IMR-90 (cell line): ENCODE data around the gene METTL25. TPM values are rescaled to one million over a fixed set of nuclear protein-coding genes. Genes with fewer than 3 reads are reported as not detected.

Source experiments
- ATAC-seq: fragments of 200-7000 bp; cut with Tn5 transposase; 2 replicates; pipeline ENCODE4 v1.9.1; 2020; ENCODE audit warnings: low read depth, mild to moderate bottlenecking, moderate library complexity
- BruUV-seq: library from RNA; stranded (reverse); fragments of 400-500 nt; replicated peaks from 2 replicates; lab custom pipeline; 2021; lab: Mats Ljungman, UMichigan
- CTCF ChIA-PET: fragments of 300-600 bp; formaldehyde crosslinking; extraction: SDS; loops from one replicate; lab custom pipeline; 2021; ENCODE audit warnings: antibody characterized with exemption; lab: Yijun Ruan, JAX
- POLR2A ChIA-PET: fragments of 300-600 bp; sonication (Branson Sonifier 250); formaldehyde crosslinking; loops from one replicate; lab custom pipeline; 2022; ENCODE audit warnings: antibody characterized with exemption; ENCODE audit not compliant: unreplicated experiment; lab: Charles Lee
- DNase-seq: peaks from one replicate; pipeline ENCODE4 v3.0.0; 2013
- H2AFZ ChIP-seq: replicated peaks from 2 replicates; pipeline ENCODE3; 2013; ENCODE audit warnings: low read length, mild to moderate bottlenecking; ENCODE audit not compliant: poor library complexity
- H2AK5ac ChIP-seq: 2 replicates; pipeline ENCODE4 v1.6.1; 2013; ENCODE audit warnings: low read depth, low read length, inconsistent platforms
- H2AK9ac ChIP-seq: replicated peaks from 2 replicates; pipeline ENCODE3; 2013; ENCODE audit warnings: mild to moderate bottlenecking, low read depth, low read length, moderate library complexity; ENCODE audit not compliant: poor library complexity
- H2BK120ac ChIP-seq: 2 replicates; pipeline ENCODE4 v1.6.1; 2013; ENCODE audit warnings: low read depth, low read length, inconsistent platforms
- H2BK15ac ChIP-seq: 3 replicates; pipeline ENCODE4 v1.6.1; 2013; ENCODE audit warnings: low read depth, low read length, inconsistent platforms
- H2BK20ac ChIP-seq: 2 replicates; pipeline ENCODE4 v1.6.1; 2013; ENCODE audit warnings: low read depth, mild to moderate bottlenecking, inconsistent platforms, low read length, moderate library complexity
- H2BK5ac ChIP-seq: 2 replicates; pipeline ENCODE4 v1.6.1; 2013; ENCODE audit warnings: mild to moderate bottlenecking, low read depth, low read length, inconsistent platforms; ENCODE audit not compliant: poor library complexity, severe bottlenecking
- H3K14ac ChIP-seq: replicated peaks from 2 replicates; pipeline ENCODE4 v1.6.1; 2013; ENCODE audit warnings: low read depth, low read length, inconsistent platforms
- H3K18ac ChIP-seq: 2 replicates; pipeline ENCODE4 v1.6.1; 2013; ENCODE audit warnings: low read depth, low read length, control low read depth
- H3K23ac ChIP-seq: 2 replicates; pipeline ENCODE4 v1.6.1; 2013; ENCODE audit warnings: low read depth, low read length, inconsistent platforms
- H3K27ac ChIP-seq: 2 replicates; pipeline ENCODE4 v1.5.1; 2013; ENCODE audit warnings: mild to moderate bottlenecking, control low read depth, low read length; ENCODE audit not compliant: insufficient read depth
- H3K27me3 ChIP-seq: 2 replicates; pipeline ENCODE4 v1.6.1; 2013; ENCODE audit warnings: low read length; ENCODE audit not compliant: control insufficient read depth, insufficient read depth
- H3K36me3 ChIP-seq: 2 replicates; pipeline ENCODE4 v1.6.1; 2013; ENCODE audit warnings: low read length, mixed read lengths; ENCODE audit not compliant: control insufficient read depth, insufficient read depth
- H3K4ac ChIP-seq: 2 replicates; pipeline ENCODE4 v1.6.1; 2013; ENCODE audit warnings: low read depth, low read length, inconsistent platforms
- H3K4me1 ChIP-seq: 2 replicates; pipeline ENCODE4 v1.6.1; 2013; ENCODE audit warnings: low read length, mixed read lengths; ENCODE audit not compliant: control insufficient read depth, insufficient read depth
- H3K4me2 ChIP-seq: 2 replicates; pipeline ENCODE4 v1.6.1; 2013; ENCODE audit warnings: low read depth, mild to moderate bottlenecking, control low read depth, low read length, moderate library complexity
- H3K4me3 ChIP-seq: 2 replicates; pipeline ENCODE4 v1.5.1; 2013; ENCODE audit warnings: low read depth, mild to moderate bottlenecking, control low read depth, low read length, moderate library complexity; ENCODE audit not compliant: insufficient read depth
- H3K56ac ChIP-seq: 2 replicates; pipeline ENCODE4 v1.6.1; 2013; ENCODE audit warnings: low read length, inconsistent platforms; ENCODE audit not compliant: insufficient read depth; ENCODE audit errors: extremely low read depth
- H3K79me1 ChIP-seq, 2 experiments: 2 replicates each; pipeline ENCODE4 v1.6.1; 2013; ENCODE audit warnings: low read length in 2 of 2, inconsistent platforms in 1 of 2, low read depth in 1 of 2
- H3K9ac ChIP-seq: 2 replicates; pipeline ENCODE4 v1.6.1; 2013; ENCODE audit warnings: low read depth, low read length, control low read depth
- H3K9me1 ChIP-seq: 2 replicates; pipeline ENCODE4 v1.6.1; 2013; ENCODE audit warnings: low read length, inconsistent platforms; ENCODE audit not compliant: insufficient read depth
- H3K9me3 ChIP-seq: 2 replicates; pipeline ENCODE4 v1.6.1; 2013; ENCODE audit warnings: low read length; ENCODE audit not compliant: control insufficient read depth, insufficient read depth
- H4K20me1 ChIP-seq: 2 replicates; pipeline ENCODE4 v1.6.1; 2013; ENCODE audit warnings: low read length, inconsistent platforms; ENCODE audit not compliant: insufficient read depth
- H4K5ac ChIP-seq: 2 replicates; pipeline ENCODE4 v1.6.1; 2013; ENCODE audit warnings: mild to moderate bottlenecking, low read depth, low read length, control low read depth
- H4K8ac ChIP-seq, 2 experiments: 2 replicates each; pipeline ENCODE4 v1.6.1; 2013; ENCODE audit warnings: low read depth in 2 of 2, low read length in 2 of 2, control low read depth in 1 of 2, inconsistent platforms in 1 of 2
- H4K91ac ChIP-seq: 2 replicates; pipeline ENCODE4 v1.6.1; 2013; ENCODE audit warnings: low read depth, low read length, inconsistent platforms; ENCODE audit not compliant: insufficient read depth
- BHLHE40 ChIP-seq: fragments of 150-350 bp; IDR thresholded peaks from 2 replicates; pipeline ENCODE4 v1.6.1; 2016; ENCODE audit warnings: mild to moderate bottlenecking, low read depth, low read length
- CEBPB ChIP-seq: IDR thresholded peaks from 2 replicates; pipeline ENCODE4 v1.6.1; 2012; ENCODE audit warnings: low read depth, low read length, improper control_type of control experiment
- CHD1 ChIP-seq: IDR thresholded peaks from 2 replicates; pipeline ENCODE4 v1.6.1; 2012; ENCODE audit warnings: low read depth, low read length, improper control_type of control experiment
- MAFK ChIP-seq: IDR thresholded peaks from 2 replicates; pipeline ENCODE4 v1.6.1; 2012; ENCODE audit warnings: low read depth, low read length, improper control_type of control experiment
- MXI1 ChIP-seq: IDR thresholded peaks from 2 replicates; pipeline ENCODE4 v1.6.1; 2012; ENCODE audit warnings: low read depth, mild to moderate bottlenecking, low read length, moderate library complexity, borderline replicate concordance
- NFE2L2 ChIP-seq: fragments of 150-350 bp; IDR thresholded peaks from 2 replicates; pipeline ENCODE4 v1.6.1; 2016; ENCODE audit warnings: low read depth, mild to moderate bottlenecking, low read length
- POLR2A ChIP-seq: IDR thresholded peaks from 2 replicates; pipeline ENCODE4 v1.6.1; 2012; ENCODE audit warnings: mild to moderate bottlenecking, low read depth, low read length
- RAD21 ChIP-seq: IDR thresholded peaks from 2 replicates; pipeline ENCODE4 v1.6.1; 2012; ENCODE audit warnings: low read length, improper control_type of control experiment
- RCOR1 ChIP-seq: IDR thresholded peaks from 2 replicates; pipeline ENCODE4 v1.6.1; 2012; ENCODE audit warnings: mild to moderate bottlenecking, low read length, improper control_type of control experiment; ENCODE audit not compliant: insufficient replicate concordance
- RFX5 ChIP-seq: IDR thresholded peaks from 2 replicates; pipeline ENCODE4 v1.8.0; 2012; ENCODE audit warnings: low read depth, mild to moderate bottlenecking, low read length, moderate library complexity
- USF2 ChIP-seq: fragments of 150-350 bp; IDR thresholded peaks from 2 replicates; pipeline ENCODE4 v1.6.1; 2017; ENCODE audit warnings: mild to moderate bottlenecking, antibody characterized with exemption, low read length, low read depth
- WGBS, 2 experiments: methylation state at CpG; one replicate each; pipeline versions ENCODE4 v1.1.5 to v1.1.7; 2013; ENCODE audit warnings: missing lambda C conversion rate in 2 of 2; ENCODE audit not compliant: insufficient read length in 1 of 2; ENCODE audit errors: extremely low coverage in 2 of 2; 5-methylcytosine and 5-hydroxymethylcytosine counted together
- dilution Hi-C: fragments of 300-500 bp; cut with HindIII; formaldehyde crosslinking; loops from one replicate; pipeline ENCODE4 v1.14.3; 2018; ENCODE audit warnings: low sequenced_read_pairs; ENCODE audit not compliant: unreplicated experiment
- in situ Hi-C: fragments of 300-500 bp; cut with MboI; formaldehyde crosslinking; loops from 3 replicates; pipeline ENCODE4 v1.14.3; 2019; ENCODE audit warnings: low sequenced_read_pairs, inconsistent platforms, mixed read lengths
- intact Hi-C: fragments of 100-400 bp; cut with micrococcal nuclease; formaldehyde crosslinking; loops from 2 replicates; pipeline ENCODE4 v1.10.0; 2022
- polyA plus RNA-seq, 3 experiments: library from polyadenylated mRNA; depleted of rRNA; stranded (reverse); fragments of >200 nt; gene quantifications; 2 replicates each; pipeline ENCODE4 v1.2.3, GENCODE V29; 2012; ENCODE audit warnings: low replicate concordance in 1 of 3
- total RNA-seq: library from RNA; depleted of rRNA; stranded (reverse); fragments of >200 nt; gene quantifications from 2 replicates; pipeline ENCODE4 v1.2.3, GENCODE V29; 2012
- TF ChIP-seq, protein P1 (sequence below): fragments of 150-350 bp; IDR thresholded peaks from 2 replicates; pipeline ENCODE4 v1.6.1; 2016; ENCODE audit warnings: low read depth, mild to moderate bottlenecking, low read length, moderate library complexity, borderline replicate concordance

Gene METTL25
- total and polyA plus RNA-seq, 2 of the 4 experiments (the other 2 are of a cell fraction), result 2.6 to 3.0 TPM

DNA sequence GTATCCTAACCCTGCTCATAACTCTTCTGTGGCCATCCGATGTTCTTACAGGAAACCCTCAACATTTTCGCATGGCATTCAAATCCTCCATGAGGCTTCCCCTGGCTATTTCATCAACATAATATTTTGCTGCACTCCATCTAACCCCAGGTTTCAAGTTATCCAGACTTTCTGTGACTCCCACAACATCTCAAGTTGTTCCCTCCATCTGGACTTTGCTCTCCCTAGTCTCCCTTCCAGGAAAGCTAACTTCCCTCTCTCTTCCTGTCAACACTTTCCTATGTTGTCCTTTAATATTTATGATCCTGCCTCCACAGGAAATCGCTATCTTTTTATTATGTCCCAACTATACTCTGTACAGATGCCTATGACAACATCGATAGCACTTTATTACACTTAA is 146.1 kb downstream of the METTL25 start:
- H4K5ac ChIP-seq, result no peak overlapping the region
- dilution Hi-C loops, result no loop called here
- POLR2A ChIA-PET, result no interaction called here

More for the DNA sequence above, 146.1 kb downstream of the METTL25 start:
- H4K20me1 ChIP-seq, result no peaks in the 10 kb centered on the region
- no peaks in the 10 kb centered on the region for H3K4me1 ChIP-seq
- intact Hi-C loops (no loop called here), in situ Hi-C loops (no loop called here)
- CTCF ChIA-PET, result interaction anchor here (0.6 kb wide), 1 partner anchor 59 kb away, joined by 4 read pairs; no protein-coding TSS in a partner anchor
- no TSS peak for BruUV-seq
- ATAC-seq, result no peak
- no peak overlapping the region for H3K4me2 ChIP-seq
- H3K4ac ChIP-seq, result no peak overlapping the region
- H3K9ac ChIP-seq, result no peak overlapping the region
- no peak overlapping the region for H2BK20ac ChIP-seq
- no peak overlapping the region for H3K18ac ChIP-seq
- no peak overlapping the region for H2BK120ac ChIP-seq
- H2BK5ac ChIP-seq, result no peak overlapping the region
- no peaks in the 10 kb centered on the region for H3K36me3 ChIP-seq
- H3K23ac ChIP-seq, result no peak overlapping the region
- H3K27me3 ChIP-seq, result no peaks in the 10 kb centered on the region
- H3K4me3 ChIP-seq, result no peak overlapping the region
- no peaks in the 10 kb centered on the region for H3K79me1 ChIP-seq
- H4K8ac ChIP-seq, result no peak overlapping the region
- 0% methylated on average over 1 of the region's 4 CpGs; no CpG with 5 or more reads in 1 of the 2 experiments for WGBS, 2 experiments
- H4K91ac ChIP-seq, result no peak overlapping the region
- TF ChIP-seq USF2 (no peak), MXI1 (no peak), CHD1 (no peak), MAFK (no peak), CEBPB (no peak), BHLHE40 (no peak), RFX5 (no peak), POLR2A (no peak), RAD21 (no peak), NFE2L2 (no peak), RCOR1 (no peak)
- TF ChIP-seq, protein P1, sequence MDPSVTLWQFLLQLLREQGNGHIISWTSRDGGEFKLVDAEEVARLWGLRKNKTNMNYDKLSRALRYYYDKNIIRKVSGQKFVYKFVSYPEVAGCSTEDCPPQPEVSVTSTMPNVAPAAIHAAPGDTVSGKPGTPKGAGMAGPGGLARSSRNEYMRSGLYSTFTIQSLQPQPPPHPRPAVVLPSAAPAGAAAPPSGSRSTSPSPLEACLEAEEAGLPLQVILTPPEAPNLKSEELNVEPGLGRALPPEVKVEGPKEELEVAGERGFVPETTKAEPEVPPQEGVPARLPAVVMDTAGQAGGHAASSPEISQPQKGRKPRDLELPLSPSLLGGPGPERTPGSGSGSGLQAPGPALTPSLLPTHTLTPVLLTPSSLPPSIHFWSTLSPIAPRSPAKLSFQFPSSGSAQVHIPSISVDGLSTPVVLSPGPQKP, result no peak
- H2AK5ac ChIP-seq, result no peak overlapping the region
- H3K56ac ChIP-seq, result no peak overlapping the region
- no peaks in the 10 kb centered on the region for H3K9me1 ChIP-seq
- no peak overlapping the region for H2AK9ac ChIP-seq
- no peak overlapping the region for H2AFZ ChIP-seq
- DNase-seq, result no peak
- H3K9me3 ChIP-seq, result no peaks in the 10 kb centered on the region
- H2BK15ac ChIP-seq, result no peak overlapping the region
- no peak overlapping the region for H3K27ac ChIP-seq
- no peak overlapping the region for H3K14ac ChIP-seq
